Eye (tissue), 1 donor: ENCODE results near the gene PTPRN2.
A peak's percentile ranks its signal among the peaks of the same experiment; 100 is the strongest.
"Not testable (repeated sequence)": the region's sequence is repeated elsewhere in the genome, so short reads cannot be mapped to it uniquely, and the experiment has no call there.

Experiments
- DNase-seq: peaks from one replicate; pipeline ENCODE4 v3.0.0-alpha.2; 2015

Gene PTPRN2

DNA sequence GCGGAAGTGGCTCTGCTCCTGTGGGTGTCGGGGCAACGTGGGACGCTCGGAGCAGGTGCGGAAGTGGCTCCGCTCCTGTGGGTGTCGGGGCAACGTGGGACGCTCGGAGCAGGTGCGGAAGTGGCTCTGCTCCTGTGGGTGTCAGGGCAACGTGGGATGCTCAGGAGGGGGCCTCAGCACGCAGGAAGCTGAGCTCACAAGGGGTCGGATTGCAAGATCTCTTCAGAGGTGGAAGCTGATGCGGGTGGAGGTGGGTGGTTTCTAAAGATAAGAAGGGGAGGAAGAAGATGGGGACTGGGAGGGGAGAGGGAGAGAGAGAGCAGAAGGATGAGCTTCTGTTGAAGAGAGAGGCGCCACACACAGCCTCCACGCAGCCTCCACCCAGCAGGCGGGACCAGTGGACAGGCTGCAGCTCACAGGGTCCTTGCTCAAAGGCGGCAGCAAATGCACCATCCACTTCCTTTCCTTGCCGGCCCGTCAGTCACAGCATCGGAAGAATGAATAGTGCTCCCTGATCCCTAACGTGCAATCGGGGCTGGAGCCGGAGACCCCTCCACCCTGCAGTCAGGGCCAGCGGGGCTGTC is 78.7 kb downstream of the PTPRN2 start:
- no peak for DNase-seq

DNA sequence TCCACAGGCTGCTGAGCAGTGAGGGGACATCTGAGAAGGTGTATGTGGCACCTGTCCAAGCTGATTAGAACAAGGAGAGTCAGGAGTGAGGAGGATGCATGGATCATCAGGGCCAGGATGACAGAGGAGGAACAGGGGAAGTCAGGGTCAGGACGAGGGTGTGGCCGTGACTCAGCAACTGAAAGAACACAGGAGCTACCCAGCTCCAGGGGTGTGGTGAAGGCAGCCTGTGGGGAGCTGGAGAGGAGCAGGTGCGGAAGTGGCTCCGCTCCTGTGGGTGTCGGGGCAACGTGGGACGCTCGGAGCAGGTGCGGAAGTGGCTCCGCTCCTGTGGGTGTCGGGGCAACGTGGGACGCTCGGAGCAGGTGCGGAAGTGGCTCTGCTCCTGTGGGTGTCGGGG is 79.3 kb downstream of the PTPRN2 start:
- DNase-seq, result not testable (repeated sequence)

DNA sequence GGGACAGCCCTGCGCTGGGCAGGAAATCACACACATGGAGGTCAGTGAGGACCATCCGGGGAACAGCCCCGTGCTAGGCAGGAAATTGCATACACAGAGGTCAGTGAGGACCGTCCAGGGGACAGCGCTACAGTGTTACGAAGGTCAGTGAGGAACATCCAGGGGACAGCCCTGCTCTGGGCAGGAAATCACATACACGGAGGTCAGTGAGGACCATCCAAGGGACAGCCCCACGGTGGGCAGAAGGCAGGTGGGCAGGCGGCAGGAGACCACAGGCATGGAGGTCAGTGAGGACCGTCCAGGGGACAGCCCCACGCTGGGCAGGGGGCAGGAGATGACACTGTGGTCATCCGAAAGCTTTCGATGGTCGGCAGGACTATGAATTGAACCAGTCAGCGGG is 79.7 kb downstream of the PTPRN2 start:
- no peak for DNase-seq

DNA sequence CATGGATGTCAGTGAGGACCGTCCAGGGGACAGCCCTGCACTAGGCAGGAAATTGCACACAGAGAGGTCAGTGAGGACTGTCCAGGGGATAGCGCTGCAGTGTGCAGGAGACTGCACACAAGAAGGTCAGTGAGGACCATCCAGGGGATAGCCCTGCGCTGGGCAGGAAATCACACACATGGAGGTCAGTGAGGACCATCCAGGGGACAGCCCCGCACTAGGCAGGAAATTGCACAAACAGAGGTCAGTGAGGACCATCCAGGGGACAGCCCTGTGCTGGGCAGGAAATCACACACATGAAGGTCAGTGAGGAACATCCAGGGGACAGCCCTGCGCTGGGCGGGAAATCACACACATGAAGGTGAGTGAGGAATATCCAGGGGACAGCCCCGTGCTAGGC is 80.4 kb downstream of the PTPRN2 start:
- not testable (repeated sequence) for DNase-seq

DNA sequence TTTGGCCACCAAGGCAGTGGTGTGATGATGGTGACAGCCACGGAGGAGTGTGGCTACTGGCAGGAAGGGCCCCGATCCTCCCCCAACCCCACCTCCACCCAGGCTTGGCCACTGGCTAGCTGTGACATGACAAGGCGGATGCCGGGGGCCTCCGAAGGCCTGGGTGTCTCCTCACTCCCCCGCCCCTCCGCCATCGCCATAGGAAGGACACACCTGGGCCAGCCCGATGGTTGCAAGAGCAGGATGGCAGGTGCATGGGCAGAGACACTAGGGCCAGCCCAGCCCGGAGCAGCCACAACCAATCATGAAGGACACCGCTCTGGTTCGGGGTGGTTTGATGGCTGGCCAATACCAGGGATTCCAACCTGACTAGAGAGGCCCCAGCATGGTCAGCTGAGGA is 81.0 kb downstream of the PTPRN2 start:
- no peak for DNase-seq

DNA sequence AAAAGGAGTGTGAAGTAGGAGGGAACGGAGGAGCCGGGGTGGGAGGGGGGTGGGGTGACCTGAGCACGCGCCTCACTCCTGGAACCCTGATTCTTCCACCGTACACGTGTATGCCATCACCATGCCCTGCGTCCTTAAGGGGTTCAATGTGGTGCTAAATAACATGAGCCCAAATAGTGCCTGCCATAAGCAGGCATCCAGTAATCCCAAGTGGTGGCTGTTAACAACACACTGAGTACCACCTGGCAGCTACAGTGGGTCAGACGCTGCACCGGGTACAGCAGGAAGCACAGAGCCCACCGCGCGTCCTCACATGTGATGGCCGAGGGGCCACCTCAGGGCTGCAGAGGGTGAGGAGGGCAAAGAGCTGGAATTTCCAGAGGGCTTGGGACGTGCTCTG is 81.9 kb downstream of the PTPRN2 start:
- no peak for DNase-seq

DNA sequence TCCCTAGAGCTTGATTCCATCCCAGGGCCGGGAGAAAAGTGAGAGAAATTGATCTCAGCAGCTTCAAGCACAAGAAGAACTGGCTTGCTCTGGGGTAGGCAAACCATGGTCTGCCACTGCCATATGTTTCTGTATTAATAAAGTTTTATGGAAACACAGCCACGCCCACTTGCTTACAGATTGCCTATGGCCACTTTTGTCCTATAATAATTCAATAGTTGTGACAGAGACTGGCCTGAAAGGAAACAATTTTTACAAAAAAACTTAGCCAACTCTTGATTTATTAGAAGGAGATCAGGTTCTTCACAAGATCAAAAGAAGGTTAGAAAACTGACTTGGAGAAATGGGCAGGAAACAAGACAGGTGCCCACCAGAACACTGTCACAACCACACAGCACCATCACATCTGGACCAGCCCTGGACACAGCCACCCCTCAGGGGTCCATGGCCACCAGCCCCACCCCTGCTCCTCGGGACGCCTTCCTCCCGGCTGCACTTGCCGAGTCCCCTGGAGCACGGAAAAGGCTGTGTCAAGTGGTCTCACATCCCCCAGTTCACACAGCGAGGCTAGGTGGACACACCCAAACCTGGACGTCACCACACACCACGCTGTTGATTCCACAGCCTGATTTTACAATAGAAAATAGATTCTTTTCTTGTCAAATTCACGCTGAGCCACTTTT is 85.4 kb downstream of the PTPRN2 start:
- no peak for DNase-seq

DNA sequence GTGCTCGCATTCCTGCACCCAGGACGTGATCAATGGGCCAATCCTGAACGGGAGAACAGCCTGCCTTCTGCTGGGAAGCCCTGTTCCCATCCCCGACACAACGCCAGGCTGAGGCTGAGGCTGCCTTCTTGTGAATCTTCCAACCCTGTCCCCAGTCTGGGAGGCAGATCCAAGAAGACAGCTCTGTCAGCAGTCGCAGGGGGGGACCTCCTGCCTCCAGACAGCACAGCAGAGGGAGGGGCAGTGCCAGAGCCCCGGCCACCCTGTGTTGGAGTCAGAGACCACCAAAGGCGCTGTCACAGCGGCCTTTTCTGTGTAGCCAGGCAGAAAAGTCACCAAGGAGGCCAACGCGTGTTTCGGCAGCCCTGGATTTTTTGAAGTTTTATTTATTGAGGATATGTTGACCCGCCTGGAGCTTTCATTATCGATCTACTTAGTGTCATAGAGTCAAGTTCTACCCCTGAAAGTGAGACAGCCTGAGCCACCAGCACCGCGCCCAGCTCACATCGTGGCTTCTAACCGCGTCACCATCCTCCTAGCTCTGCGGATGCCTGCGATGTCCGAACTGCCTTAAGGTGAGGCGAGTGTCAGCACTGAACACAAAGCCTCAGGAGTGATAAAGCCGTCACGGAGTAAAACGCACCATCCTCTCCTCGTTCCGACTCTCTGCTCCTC is 86.1 kb downstream of the PTPRN2 start:
- peak; percentile 67 for DNase-seq

DNA sequence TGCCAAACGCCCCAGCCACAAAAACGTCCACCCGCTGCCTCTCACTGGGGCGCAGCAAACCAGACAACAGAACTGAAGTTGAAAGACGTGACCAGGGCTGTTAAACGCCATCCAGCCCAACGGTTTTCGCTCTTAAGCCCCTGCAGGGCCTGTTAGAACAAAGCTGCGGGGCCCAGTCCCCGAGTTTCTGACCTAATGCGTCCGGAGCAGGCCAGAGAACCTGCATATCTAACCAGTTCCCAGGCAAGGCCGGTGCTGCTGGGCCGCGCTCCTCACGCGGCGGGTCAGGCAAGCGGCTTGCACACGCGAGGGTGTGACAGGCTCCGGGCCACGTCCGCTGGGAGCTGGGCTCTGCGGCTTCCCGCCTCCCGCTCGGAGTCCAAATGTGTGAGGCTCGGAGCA is 87.0 kb downstream of the PTPRN2 start:
- peak; percentile 68 for DNase-seq

DNA sequence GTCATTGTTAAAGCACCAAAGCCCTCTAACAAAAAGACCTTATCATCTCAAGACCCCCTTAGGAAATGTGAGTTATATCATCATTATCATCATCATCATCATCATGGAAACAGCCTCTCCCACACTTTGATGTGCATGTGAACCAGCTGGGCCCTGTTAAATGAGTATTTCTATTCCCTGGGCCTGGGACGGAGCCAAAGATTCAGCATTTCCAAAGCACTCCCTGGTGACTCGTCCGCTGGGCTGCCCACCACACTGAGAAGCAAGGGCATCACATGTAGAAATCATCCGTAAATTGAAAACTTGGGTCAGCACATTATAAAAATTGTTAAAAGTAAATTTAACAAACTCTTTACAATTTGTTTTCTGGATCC is 88.6 kb downstream of the PTPRN2 start:
- DNase-seq, result no peak

DNA sequence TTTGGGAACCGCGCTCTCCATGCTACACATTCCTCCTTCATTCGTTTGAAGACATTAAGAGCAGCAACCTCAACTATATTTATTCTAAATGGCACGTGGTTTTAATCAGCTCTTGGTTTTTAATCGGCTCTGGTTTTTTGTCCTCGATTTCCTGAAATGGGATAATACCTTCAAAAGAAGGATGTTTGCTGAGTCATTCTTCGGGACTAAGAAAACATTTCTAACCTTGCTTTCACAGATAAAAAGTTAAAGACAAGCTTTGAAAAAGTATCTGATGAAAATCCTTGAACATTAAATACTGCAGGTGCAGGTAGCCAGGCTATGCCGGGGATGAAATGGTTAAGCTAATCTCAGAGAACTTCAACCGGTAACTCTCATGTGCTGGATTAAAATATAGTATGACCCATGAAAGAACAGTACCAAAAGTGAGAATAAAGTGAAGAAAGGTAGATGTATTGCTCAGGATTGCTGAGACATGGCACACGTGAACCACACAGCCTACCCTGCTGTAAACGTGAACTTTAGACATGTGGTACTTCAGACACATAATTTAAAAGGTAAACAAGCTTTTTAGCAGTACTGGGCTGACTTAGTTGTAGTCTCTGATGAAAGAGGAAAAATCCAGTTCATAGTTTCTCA is 89.1 kb downstream of the PTPRN2 start:
- DNase-seq, result no peak

DNA sequence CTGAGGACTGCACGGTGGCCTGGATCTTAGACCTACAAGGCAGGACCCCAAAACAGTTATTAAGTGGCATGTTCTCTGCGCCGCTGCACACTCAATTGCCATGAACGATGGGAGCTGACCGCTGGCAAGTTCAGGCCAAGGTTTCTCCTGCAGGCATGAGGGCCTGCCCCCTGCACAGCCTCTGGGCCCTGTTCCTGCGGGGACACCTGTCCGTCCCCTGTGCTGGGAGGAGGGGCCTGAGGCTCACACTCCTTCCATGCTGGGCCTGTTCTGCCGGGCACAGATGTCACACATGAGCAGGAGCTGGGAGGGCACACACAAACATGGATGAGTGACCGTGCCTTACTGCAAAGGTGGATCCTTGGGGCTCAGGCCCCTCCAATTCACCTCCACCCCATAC is 90.0 kb downstream of the PTPRN2 start:
- DNase-seq, result no peak

DNA sequence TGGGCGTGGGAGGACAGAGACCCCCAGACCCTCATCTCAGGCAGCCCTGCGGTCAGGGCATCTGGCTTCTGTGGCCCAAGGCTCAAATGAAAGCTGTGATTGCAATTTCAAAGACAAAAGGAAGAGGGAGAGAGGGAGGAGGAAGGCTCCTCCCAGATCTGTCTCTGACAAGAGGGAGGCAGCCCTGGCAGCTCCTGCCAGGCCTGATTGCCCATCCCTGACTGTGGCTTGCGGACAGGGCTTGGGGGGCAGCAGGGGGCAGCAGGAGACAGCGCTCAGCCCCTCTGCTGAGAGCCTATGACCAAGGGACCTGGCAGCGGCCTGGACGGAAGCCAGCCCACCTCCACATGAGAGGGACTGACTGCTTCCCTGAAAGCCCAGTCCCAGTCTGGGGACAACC is 91.8 kb downstream of the PTPRN2 start:
- peak; percentile 71 for DNase-seq

DNA sequence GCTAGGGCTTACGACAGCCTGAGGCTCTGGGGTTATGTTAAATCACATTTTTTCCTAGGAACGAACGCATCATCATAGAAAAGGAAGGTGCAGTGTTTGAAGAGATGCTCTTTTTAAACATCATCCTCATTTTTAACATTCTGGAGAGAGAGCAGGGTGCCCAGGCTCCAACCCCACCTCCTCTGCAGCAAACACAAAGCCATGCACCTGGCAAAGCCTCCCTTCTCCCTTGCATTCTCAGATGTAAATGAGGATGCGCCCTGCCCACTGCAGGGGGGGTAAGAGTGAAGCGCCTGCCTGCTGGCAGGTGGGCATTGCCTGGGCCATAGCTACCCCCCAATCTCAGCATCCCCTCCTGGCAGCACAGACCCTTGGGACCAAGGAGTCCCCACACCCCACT is 92.4 kb downstream of the PTPRN2 start:
- DNase-seq, result peak; percentile 38

DNA sequence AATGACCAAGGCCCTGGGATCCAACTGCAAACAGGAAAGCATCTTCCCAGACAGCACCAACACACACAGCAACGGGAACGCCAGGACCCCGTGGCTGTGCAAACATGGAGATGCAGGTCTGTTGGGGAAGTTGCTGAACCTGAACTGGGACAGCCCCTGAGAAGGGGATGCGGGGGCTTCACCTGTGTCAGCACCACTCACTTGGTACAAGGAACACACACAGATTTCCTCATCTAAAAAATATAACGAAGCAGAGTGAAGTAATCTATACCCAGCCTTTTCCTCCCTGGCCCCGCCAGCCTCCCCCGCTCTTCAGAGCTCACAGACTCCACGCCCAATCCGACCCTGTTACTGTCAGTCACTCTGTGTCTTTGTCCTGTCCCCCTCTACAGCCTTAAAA is 93.0 kb downstream of the PTPRN2 start:
- no peak for DNase-seq

DNA sequence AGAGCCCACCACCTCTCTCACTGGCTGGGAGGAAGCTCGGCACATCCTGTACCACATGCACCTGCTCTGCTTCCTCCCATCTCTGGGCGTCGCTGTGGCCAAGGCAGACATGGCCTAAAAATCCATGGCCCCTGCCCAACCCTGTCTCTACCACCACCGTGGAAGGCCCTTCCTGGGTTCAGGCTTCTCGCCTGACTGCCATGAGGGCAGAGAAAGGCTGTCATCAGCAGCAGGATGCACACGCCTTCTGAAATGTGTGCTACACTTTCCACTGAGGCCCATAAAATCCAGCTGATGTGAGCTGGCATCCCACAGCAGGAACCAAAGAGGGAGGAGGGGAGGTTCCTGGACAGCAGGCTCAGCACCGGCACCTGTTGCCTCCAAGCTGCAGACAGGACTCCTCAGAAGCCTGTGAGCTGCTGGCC is 93.4 kb downstream of the PTPRN2 start:
- DNase-seq, result peak; percentile 30

DNA sequence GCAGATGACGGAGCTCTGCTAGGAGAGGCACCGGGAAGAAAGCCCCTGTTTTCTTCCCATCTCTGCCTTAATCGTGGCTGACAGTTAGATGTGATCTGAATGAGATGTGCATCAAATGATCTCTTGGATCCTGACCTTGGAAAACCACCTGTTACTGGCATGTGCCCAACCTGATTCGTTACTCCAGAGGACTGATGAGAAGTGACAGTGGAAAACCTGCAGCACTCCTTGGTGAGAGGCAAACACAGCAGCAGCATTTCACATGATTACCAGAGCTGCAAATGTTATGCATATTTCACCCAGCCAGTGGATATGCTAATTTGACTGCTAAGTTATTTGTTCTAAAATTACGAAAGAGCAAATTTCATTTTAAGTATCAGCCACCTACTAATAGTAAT is 95.3 kb downstream of the PTPRN2 start:
- DNase-seq, result peak; percentile 75

DNA sequence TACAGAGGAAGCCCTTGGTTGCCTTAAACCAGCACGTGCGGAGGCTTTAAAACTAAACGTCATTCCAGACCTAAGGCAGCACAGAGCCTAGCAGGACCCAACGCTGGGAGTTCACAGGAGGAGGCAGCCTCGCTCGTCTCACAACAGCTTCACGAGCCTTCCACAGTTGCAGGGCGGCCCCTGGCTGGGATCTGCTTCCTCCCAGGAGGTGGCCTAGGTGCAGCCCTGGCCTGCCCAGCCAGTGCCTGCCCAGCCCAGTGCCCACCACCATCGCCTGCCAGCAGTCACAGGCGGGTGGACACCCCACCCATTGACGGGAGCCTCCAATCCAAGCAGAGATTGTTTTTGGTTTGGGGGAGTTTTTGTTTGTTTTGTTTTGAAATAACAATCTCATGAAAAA is 96.5 kb downstream of the PTPRN2 start:
- no peak for DNase-seq

DNA sequence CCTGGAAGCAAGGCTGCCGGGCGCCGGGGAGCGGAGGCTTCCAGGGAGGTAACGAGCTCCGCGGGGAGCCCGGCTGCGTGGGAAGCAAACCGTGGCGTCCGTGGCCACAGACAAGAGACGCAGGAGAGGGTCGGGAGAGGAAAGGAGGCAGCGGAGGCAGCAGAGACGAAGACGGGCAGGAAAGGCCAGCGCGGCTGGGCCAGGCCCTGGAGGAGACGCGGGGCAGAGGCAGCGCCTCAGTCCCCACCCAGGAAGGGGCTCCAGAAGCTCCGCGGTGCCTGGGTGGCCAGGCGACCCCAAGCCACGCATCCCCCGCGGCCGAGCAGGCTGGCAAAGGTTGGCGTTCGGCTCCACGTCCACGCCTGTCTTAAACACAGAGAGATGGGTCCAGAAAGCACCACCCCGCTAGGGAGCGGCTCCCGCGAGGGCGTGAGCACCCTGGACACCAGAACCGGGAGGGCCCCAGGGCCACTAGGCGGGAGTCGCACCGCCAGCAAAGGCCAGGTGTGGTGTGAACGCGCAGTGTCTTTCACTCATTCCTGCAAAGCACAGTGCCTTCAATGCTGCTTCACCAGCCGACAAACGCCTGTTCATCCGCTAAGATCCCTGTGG is 97.3 kb downstream of the PTPRN2 start:
- DNase-seq, result no peak

DNA sequence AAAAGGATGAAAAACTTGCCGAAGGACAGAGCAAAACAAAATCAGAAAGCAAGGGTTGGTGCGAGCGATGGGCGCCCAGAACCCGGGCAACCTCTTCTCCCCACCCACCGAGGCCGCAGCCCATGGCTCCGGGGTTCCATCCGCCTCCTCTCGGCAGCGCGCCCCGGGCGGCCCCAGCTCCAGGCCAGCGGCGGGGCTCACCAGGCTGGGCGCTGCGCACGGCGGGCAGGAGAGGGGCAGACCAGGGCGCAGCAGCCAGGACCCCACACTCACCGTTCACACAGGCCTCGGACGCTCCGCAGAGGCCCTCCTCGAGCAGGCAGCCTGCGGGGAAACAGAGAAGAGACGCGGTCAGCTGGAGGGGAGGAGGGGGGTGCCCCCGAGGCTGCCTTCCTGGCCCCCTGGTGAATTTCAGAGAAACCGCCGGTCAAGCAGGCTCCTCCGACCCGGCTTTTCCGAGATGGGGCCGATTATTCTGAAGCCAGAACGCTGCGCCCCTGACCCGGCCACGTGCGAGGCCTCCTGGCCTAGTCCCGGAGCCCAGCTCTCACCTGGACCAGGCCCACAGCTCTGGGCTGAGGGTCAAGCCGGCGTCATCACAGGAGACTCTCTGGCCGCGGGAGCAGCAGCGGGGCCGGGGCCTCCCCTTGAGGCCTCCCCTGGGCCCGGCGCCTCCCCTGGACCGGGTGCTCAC is 98.0 kb downstream of the PTPRN2 start:
- DNase-seq, result no peak

DNA sequence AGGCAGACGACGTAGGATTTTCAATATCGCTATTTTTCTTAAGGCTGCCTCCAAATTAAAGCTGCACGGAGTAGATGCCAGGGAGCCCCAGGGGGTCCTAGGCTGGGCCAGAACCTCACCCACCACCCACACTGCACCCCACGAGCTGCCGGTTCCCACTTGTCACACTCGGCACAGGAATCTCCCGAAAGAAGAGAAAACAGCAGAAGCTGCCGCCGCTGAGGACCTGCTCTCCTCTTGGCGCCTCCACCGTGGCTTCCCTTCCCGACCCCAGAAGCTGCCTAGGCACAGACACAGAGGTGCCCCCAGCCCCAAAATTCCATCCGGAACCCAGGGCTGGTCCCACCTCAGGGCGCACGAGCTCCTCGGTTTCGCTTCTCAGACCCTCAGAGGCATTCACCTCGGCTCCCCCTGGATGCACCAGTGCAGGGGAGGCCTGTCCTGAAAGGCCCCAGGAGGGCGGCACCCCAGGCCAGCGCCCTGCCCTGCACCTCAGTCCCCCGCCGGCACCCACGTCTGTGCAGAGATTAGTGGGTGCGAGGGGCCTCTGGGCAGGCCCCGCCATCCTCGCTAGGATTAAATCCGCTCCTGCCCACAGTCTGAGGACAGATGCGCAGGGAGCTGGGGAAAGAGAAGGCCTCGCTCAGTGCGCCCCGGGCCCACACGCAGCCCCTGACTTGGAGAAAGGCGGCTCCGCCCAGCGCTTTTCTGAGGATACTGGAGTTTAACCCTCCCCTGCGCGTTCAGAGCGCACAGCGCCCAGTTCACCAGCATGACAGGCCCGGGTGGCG is 99.2 kb downstream of the PTPRN2 start:
- DNase-seq, result no peak

DNA sequence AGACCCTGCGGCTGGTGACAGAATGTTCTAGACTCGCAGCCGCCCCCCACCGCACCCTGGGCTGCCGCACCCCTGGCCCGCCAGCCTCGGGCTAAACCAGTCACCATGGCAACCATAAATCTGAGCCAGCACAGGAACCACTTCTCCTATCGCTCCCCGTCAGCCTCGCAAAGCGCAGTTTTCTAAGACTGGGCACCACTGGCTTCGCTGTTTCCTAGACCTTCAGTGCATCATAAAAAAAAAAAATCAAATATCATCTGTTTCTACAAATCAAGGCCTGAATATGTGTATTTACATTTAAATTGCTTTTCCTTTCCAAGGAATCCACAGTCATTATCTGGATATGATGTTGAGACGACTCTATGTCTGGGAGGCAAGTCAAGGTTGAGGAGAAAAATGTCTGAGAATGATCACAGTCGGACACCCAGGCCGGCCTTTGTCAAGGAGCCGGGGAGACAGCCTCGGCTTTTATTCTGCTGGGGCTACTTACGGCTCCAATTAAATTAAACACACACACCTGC is 99.9 kb downstream of the PTPRN2 start:
- DNase-seq, result peak; percentile 57
